ENCODE results near the gene HTATIP2.

DNA sequence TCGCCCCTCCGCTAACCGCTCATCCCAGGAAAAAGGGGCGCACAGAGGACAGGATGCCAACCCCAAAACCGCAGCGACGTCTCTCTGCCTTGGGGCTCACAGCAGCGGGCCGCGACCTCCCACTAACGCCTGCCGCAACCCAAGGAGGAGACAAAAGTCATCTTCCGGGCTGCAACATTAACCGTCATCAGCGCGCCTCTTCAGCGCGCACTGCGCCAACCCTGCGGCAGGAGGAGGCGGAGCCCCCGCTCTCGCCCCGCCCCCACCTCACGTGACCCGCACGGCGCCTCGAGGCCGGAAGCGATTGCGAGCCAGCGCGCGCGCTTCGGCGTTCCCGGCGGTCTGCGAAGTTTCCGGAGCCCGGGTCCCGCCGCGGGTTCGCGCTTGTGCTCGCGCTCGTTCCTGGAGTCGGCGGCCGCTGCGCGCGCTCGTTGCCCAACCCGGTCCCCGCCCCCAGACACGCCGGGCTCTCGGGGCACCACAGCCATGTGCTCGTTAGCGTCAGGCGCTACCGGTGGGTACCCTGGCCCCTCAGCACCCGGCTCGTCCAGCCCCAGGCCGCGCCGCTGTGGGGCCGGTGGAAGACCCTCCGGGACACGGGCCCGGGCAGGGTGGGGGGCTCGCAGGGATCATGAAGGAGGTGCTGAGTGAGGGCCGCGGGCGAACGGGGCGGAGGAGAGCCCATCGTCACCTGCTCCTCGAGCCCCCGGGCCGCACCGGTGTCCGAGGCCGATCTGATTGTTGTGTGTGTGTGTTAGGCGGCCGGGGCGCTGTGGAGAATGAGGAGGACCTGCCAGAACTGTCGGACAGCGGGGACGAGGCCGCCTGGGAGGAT is 24.0 kb downstream of the HTATIP2 start, which contains the start of gene PRMT3:
- no peak for TF ChIP-seq CTCF (IDR thresholded peaks at IDR 0.05; ENCODE audit: insufficient read depth, low read depth, low read length)
- TF ChIP-seq EZH2 (IDR thresholded peaks at IDR 0.05; ENCODE audit: insufficient read depth, low read length), result no peak

Measured in astrocyte (in vitro differentiated cells and primary cell).